Stimulated activated CD4-positive, alpha-beta T cell treated with anti-CD3 and anti-CD28 coated beads, Interleukin-1b, Interleukin-23, amount 100 ng/mL, for 24 hours (primary cell): Measurements from ENCODE around the gene SIPA1.

Experiments used
- DNase-seq, 4 experiments: peaks; one replicate each; pipeline ENCODE4 v3.0.0-alpha.2; 2020; ENCODE audit warnings: low read depth in 4 of 4, low spot score in 1 of 4

The SIPA1 gene

DNA sequence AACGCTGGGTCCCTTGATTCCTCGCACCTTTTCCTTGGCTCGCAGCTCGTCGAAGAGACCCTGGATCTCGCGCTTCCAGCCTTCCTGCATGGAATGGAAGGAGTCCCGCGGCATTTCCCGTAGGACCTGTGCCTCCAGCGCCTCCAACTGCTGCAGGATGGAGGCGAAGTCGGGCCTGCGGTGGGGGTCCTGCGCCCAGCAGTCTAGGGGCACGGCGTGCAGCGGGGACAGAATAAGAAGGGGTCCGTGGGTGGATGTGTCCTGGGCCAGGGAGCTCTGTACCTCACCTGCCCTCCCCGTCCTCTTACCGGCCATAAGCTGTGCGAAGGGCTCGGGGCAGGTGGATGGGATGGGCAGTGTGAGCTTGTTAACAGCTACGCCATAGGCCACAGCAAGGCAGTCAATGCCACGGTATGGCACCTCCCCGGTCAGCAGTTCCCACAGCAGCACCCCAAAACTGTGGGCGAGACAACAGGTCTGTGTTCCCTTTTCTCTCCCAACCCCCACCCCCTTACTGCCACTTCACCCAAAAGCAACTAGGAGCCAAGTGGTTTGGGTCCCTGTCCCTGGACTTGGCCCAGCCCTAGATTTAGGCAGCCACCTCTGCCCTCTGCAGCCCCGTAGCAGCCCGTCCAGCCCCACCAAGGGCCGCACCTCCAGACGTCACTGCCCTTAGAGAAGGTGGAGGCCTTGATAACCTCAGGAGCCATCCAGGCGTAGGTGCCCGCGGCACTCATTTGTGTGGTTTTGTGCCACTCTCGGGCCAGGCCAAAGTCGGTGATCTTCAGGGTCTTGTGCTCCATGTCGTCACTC, 30.1 kb upstream of the SIPA1 start:
- no peak for DNase-seq

DNA sequence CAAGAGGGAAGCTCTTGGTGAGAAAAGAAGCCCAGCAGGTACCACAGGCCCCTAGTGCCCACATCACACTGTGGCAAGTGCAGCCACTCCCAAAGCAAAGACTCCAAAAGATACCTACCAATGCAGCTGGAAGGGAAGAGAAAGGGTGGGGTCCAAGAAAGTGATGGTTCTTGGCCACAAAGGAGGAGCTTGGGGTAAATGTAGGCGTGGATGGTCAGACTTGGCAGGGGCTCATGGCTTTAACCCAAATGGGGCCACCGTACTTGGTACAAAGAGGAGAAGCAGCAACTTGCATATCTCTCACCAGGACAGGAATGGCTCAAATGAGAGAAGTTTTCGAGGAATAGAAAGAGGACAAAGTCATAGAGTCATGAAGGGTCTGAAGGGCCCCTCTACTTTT, 28.7 kb upstream of the SIPA1 start:
- no peak for DNase-seq

DNA sequence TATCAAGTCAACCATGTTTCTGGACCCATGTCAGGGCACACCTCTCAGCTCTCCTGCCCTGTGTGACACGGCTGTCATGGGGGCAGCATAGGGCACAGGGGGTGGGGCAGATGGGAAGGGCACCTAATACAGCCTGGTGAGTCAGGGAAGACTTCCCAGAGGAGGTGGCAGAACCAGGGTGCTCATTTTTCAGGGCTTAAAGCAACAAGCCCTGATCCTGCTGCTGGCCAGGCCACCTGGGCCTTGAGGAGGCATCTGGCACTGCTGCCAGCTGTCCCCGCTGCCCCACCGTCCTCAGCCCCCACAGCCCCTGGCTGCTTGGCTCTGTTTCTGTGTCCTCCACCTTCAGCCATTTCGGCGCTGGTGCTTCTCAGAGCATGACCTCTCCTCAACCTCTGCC, 28.2 kb upstream of the SIPA1 start:
- no peak for DNase-seq

DNA sequence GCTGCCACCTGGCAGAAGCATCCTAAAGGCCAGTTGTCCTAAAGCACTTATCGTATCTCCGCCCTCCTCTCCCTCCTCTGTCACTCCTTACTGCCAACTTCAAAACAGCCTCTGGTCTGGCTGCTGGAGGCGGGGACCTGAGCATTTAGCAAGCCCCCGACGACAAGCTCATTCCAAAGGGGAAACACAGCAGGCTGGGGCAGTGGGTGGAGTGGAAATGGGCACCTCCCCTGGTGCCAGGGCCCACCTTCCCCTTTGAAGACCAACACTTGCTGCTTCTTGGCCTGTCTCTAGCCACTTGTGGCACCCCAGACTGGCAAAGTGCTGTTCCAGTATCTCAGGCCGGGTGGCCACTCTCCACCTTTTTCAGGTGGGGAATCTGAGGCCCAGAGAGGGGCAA, 27.5 kb upstream of the SIPA1 start:
- no peak for DNase-seq

DNA sequence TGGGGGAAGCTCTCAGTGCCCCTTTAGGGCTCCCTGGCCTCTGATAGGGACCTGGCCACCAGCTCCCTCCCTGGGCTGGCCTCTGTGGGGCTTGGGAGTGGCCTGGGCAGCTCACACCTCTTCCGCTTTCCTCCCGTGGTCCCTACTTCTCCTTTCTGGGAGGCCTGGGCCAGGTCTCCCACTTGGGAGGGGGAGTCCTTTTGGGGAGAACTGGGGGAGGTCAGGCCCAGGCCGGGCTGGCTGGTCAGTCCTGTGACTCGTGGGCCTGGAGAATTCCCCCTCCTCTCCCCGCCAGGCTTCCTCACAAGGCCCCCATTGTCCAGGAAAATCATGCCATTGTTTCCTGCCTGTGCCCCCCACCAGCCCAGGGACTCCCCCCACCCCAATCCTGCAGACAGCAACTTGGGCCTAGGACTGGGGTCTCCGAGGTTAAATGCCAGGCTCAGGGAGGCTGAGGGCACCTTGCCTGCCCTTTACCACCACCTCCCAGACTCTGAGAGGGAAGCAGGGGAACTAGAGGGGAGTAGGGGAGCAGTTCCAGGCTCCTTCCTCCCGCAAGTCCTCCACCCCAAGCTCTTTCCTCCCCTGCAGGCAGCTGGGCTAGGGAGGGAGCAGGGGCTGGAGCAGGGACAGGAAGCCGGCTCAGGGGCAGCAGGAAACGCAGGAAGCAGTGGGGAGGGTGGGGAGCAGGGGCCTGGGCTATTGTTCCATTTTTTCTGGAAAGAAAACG, 26.7 kb upstream of the SIPA1 start:
- DNase-seq = no peak

DNA sequence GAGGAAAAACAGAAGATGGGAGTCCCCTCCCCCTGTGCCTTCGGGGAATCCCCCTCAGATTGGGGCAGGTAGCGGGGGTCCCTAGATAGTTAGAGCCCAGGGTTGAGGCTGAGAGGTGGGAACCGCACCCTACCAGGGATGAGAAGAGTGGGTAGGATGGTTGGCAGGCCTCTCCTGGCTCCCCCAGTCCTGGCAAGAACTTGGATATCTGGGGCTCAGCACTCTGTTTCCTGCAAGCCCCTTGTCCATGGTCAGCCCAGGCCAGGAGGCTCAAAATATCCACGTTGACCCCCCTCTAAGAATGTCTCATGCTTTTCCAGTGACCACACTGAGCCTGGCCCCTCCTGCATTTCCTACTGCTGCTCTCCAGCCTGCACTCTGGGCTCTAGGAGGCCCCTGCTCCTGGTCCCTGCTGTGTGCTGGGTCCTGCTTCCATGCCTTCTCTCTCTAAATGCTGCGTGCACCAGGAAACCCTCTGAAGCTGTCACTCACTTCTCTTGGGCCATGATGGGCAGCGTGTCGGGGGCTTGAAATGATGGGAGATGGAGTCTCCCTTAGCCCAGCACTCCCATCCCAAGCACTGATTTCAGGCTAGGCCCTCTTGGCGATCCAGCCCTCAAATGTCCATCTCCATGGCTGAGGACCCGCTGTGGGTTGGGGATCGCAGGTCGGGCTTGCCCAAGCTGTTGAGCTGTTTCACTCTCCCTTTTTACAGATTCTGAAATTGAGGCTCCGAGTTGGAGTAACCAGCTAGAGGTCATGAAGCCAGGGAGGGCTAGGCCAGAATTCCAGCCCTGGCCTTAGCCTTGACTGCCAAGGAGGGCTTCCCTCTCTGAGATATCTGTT, 25.9 kb upstream of the SIPA1 start:
- no peak for DNase-seq

DNA sequence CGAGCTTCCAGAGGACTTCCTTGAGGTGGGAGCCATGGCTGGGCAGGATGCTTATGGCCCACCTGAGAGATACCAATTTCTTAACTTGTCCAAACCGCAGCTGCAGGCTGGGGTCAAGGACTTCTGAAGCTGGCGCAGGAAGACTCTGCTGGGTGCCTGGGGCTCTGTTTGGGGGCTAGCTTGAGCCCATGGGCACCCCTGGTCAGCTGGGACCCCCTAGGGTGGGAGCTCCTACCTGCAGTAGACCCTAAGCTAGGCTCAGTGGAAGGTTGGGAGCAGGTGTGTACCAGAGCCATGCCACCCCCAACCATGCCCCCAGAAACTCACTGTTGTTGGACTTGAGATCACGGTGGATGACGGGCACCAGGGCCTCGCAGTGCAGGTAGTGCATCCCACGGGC, 25.2 kb upstream of the SIPA1 start:
- DNase-seq = no peak

DNA sequence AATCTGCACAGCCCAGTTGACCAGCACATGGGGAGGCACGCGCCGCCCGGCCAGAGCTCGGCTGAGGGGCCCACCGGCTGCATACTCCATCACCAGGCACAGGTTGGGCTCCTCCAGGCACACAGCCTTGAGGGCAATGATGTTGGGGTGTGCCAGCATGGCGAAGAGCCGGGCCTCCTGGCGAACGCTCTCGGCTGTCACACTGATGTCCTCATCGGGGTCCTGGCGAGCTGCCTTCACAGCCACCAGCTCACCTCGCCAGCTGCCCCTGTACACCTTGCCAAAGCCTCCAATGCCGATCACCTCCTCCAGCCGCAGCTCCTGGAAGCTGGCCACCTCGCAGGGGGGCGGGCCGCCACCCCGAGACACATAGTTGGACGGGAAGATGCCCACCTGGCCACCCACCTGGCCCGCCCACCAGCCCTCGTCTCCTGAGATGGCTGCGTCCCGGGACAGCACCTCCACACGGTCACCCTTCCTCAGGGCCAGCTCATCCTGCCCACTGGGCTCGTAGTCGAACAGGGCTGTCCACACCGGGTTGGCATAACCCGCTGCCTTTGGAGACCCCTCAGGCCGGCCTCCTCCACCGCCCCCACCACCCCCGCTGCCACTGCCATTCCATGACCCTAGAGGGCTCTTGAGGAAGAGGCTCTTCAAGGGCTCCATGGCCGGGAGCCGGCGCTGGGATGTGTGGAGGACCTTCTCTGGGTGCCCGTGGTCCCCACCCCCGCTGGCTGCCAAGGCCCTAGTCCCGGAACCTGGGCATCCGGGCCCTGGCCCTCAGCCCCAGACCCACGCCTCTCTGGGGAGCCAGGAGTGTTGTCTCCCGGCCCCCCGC, 24.6 kb upstream of the SIPA1 start:
- DNase-seq = no peak

DNA sequence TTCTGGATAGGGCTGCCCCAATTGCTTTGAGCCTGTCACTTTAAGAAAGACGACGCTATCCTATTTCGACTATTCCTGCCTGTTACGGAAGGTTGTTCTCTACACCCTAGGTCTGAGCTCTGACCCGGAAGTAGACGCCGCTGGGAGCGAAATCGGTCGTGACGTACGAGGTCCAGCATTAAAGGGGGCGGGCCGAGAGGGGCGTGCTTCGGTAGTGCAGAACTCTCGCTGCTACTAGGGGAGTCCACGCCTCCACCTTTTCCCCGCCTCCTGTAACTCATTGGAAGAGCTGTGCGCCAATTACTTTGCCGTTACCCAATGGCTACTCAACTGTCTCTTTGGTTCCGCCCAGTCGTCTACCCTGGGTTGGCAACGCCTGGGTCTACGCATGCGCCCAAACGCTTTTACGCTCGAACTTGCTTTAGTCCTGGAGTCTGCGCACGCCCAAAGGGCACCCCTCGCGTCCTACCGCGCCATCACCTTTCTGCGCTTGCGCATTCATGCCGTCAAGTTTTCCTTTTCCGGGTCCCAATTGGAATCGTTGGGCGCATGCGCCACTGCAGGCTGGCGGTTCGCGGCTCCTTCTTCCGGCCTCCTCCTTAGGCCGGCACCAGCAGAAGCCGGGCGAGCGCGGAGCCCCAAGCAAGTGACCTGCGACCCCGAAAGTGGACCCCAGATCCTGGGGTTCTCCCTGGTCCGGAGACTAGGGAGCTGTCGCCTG, 22.5 kb upstream of the SIPA1 start, which contains the start of gene PCNX3:
Gene PCNX3 (plus strand): TSS at position 548 of the 721 bp plus-strand sequence. CDS start 536 bp downstream, outside the sequence.
- peak; percentile 99 to 100 (median 100) for DNase-seq

DNA sequence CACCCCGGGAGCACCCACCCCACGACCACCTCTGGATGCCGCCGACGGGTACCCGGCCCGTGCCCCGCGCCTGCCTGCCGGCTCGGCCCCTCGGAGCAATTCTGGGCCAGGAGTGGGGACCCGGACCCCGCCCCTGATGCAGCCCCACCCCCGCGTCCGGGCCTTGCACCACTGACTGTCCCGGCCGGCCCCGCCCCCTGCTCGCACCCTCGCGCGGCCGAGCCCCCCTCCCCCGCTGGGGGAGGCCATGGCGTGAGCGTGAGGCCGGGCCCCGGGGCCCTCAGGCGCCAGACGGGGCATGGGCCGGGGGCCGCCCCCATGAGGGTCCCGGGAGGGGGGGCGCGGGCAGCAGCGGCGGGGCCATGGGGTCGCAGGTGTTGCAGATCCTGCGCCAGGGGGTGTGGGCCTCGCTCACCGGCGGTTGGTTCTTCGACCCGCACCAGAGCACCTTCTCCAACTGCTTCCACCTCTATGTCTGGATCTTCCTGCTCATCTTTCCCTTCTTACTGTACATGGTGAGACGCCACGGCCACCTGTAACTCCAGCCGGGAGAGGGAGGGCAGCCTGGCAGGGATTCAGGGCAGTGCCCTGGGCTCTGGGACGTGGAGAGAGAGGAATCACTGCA, 21.8 kb upstream of the SIPA1 start:
- DNase-seq = no peak

DNA sequence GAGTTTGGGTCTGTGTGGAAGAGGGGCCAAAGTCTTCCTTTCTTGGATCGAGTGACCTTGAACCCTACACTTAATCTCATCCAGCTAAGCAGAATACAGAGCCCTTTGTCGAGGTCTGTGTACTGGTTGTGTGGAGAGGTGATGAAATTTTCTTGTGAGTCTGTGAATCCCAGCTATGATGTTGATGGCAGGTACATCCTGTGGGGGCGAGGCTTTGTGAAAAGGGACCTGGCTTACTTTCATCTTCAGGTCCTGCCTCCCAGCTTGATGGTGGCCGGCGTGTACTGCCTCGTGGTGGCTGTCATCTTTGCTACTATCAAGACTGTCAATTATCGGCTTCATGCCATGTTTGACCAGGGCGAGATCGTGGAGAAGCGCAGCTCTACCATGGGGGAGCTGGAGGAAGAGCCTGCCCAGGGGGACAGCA, 21.3 kb upstream of the SIPA1 start:
- no peak for DNase-seq

DNA sequence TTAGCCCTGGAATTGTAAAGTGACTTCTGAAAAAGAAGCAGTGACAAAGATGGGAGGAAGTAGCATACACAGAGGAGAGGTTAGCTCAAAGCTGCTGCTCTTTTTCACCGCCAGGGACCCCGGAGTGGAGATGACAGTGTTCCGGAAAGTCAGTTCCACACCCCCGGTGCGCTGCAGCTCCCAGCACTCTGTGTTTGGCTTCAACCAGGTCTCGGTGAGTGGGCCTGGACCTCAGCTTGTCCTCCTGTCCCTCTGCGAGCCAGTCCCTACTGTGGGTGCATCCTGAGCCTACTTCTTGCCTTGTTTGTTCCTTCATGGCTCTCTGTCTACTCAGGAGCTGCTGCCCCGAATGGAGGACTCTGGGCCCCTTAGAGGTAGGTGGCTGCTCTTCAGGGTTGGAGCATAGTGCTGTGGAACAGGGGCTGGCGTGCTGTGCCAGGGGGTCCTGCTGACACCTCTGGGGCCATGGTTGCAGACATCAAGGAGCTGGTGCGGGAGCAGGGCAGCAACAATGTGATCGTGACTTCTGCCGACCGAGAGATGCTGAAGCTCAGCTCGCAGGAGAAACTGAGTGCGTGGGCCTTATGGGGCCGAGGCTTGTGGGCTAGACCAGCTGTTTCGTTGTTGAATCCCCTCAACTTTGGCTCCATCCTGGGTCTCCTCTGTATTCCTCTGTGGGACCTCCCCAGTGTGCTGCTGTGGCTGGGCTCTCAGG, 20.6 kb upstream of the SIPA1 start:
- DNase-seq = no peak

DNA sequence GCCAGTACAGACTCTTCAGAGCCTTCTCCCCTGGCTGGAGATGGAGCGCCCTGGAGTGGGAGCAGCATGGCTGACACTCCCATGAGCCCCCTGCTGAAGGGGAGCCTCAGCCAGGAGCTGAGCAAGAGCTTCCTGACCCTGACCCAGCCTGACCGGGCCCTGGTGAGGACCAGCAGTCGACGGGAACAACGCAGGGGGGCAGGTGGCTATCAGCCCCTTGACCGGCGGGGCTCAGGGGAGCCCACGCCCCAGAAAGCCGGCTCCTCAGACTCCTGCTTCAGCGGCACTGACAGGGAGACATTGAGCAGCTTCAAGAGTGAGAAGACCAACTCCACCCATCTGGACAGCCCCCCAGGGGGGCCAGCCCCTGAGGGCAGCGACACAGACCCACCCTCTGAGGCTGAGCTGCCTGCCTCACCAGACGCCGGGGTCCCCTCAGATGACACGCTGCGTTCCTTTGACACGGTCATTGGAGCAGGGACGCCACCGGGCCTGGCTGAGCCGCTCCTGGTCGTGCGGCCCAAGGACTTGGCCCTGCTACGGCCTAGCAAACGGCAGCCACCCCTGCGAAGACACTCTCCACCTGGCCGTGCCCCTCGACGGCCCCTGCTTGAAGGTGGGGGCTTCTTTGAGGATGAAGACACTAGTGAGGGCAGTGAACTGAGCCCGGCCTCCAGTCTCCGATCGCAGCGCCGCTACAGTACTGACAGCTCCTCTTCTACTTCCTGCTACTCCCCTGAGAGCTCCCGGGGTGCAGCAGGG, 19.7 kb upstream of the SIPA1 start:
- no peak for DNase-seq

DNA sequence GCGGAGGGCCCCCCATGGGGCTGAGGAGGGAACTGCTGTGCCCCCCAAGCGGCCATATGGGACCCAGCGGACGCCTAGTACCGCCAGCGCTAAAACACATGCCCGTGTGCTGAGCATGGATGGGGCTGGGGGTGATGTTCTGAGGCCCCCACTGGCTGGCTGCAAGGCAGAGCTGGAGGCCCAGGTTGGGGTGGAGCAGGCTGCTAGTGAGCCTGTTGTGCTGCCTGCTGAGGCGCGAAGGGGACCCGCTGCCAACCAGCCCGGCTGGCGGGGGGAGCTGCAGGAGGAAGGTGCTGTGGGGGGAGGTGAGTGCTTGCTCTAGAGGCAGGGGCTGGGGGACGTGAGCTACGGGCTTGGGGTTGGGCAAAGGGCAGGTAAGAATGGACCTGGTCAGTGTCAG, 19.1 kb upstream of the SIPA1 start:
- no peak for DNase-seq

DNA sequence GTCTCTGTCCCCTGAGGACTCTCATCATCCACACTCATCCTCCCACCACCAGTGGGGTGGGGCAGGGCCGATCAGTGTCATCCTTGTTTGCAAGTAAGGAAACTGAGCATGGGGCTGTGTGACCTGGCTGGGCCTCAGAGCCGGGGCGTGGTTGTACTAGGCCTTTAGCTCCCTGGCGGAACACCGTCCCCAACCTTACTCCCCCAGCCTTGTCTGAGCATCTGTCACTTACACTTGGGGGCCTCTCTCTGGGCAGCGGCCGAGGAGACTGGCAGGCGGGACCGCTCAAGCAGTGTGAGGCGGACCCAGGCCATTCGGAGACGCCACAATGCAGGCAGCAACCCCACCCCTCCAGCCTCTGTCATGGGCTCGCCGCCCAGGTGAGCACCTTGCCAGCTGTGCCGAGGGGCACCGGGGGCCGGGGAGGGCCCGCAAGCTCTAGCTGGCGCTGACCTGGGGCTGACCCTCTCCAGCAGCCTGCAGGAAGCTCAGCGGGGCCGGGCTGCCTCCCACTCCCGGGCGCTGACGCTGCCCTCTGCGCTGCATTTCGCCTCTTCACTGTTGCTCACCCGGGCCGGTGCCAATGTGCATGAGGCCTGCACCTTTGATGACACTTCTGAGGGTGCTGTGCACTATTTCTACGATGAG, 18.5 kb upstream of the SIPA1 start:
- DNase-seq = no peak

DNA sequence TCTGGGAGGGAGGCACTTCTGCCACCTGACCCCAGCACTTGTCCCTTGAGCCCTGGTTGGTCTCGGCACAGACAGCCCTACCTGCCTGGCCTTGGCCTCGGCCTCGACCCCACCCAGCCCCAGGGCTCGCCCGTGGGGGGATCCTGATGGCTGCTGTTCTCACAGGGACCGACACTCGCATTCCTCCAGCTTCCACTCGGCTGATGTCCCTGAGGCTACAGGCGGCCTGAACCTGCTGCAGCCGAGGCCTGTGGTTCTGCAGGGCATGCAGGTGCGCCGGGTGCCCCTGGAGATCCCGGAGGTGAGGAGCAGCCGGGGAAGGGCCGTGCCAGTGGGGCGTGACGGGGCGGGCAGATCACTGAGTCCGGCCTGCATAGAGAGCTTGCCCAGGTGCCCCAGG, 17.2 kb upstream of the SIPA1 start:
- no peak for DNase-seq

DNA sequence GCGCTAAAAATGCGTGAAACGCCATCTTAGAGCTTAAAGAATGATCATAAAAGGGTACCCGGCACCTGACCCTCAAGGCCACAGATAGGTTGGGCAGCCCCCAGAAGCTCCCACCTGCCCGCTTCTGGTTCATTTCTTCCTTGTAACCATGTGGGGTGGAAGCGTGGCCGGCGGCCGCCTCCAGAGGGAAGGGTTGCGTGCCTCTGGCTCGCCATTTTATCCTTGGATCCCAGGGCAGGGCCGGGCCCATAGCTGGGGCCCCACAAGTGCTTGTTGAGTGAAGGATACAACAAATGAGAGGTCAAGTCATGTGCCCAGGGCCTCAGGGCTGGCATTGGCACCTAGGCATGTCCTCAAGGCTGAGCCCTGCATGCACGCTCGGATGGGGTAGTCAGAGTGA, 16.4 kb upstream of the SIPA1 start:
- no peak for DNase-seq

DNA sequence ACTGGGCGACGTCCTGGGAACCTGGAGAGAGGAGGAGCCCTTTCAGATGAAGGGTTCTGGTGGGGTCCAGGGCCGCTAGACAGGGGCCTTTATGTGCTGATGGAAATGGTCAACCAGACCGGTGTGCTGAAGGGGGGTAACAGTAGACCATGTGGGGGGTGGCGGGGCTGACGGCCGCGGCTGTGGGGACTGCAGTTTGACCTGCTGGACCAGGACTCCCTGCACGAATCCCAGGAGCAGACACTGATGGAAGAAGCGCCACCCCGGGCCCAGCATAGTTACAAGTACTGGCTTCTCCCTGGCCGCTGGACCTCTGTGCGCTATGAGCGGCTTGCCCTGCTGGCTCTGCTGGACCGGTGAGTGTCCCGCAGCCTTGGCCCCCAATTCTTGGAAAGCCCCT, 15.9 kb upstream of the SIPA1 start:
- no peak for DNase-seq
